HCT116 (cell line): Measurements from ENCODE around the gene AP2A1. TPM values are rescaled to one million over a fixed set of nuclear protein-coding genes. Genes with fewer than 3 reads are reported as not detected.

Source experiments
- ATAC-seq: fragments of 200-7000 bp; cut with Tn5 transposase; 2 replicates; pipeline ENCODE4 v1.9.1; 2020; ENCODE audit warnings: mild to moderate bottlenecking, moderate library complexity
- BruUV-seq: library from RNA; stranded (reverse); fragments of 400-500 nt; replicated peaks from 2 replicates; lab custom pipeline; 2021; lab: Mats Ljungman, UMichigan
- CTCF ChIA-PET: fragments of 300-600 bp; sonication (Branson Sonifier 250); formaldehyde crosslinking; loops from one replicate; lab custom pipeline; 2021; ENCODE audit warnings: antibody characterized with exemption; lab: Charles Lee
- POLR2A ChIA-PET: fragments of 300-600, 350-600 bp; sonication (Branson Sonifier 250); formaldehyde crosslinking; loops from one replicate; lab custom pipeline; 2021; ENCODE audit warnings: antibody characterized with exemption; lab: Charles Lee
- RAD21 ChIA-PET, 2 experiments: fragments of 300-600 bp; sonication (Branson Sonifier 250); formaldehyde crosslinking; loops; one replicate each; lab custom pipeline; 2023; ENCODE audit warnings: low total read pairs in 2 of 2; ENCODE audit not compliant: uncharacterized antibody in 2 of 2, unreplicated experiment in 2 of 2, low non-redundant PET in 1 of 2; lab: Charles Lee
- DNase-seq: peaks from one replicate; pipeline ENCODE4 v3.0.0-alpha.2; 2010; ENCODE audit warnings: low read depth, low spot score
- H2AFZ ChIP-seq: fragments of 200-600 bp; shearing (Covaris generic), sonication (generic); 2 replicates; pipeline ENCODE4 v1.6.1; 2017; ENCODE audit warnings: low read depth, mixed run types, mixed read lengths, antibody characterized with exemption, low read length; ENCODE audit not compliant: poor library complexity, severe bottlenecking
- H3K27ac ChIP-seq: 2 replicates; pipeline ENCODE4 v1.5.1; 2012; ENCODE audit warnings: low read depth, low read length
- H3K27me3 ChIP-seq: fragments of 200-600 bp; sonication (generic); 2 replicates; pipeline ENCODE4 v1.6.1; 2016; ENCODE audit warnings: mixed run types, low read length, mixed read lengths; ENCODE audit not compliant: insufficient read depth
- H3K36me3 ChIP-seq, 2 experiments: fragments of 200-500 bp in 1 of 2; fragments of 200-600 bp in 1 of 2; sonication (Bioruptor generic) in 1 of 2; sonication (generic) in 1 of 2; 2 replicates each; pipeline versions ENCODE4 v1.5.1 to v1.6.1; 2014 to 2016; ENCODE audit warnings: low read length in 2 of 2, inconsistent platforms in 1 of 2, mixed read lengths in 1 of 2, mixed run types in 1 of 2; ENCODE audit not compliant: insufficient read depth in 2 of 2, control insufficient read depth in 1 of 2
- H3K4me1 ChIP-seq, 2 experiments: fragments of 200-600 bp in 1 of 2; sonication (generic) in 1 of 2; 2 replicates each; pipeline versions ENCODE4 v1.5.1 to v1.6.1; 2012 to 2017; ENCODE audit warnings: low read length in 2 of 2, inconsistent platforms in 1 of 2, mild to moderate bottlenecking in 1 of 2, mixed read lengths in 1 of 2, mixed run types in 1 of 2, moderate library complexity in 1 of 2; ENCODE audit not compliant: insufficient read depth in 2 of 2, control insufficient read depth in 1 of 2
- H3K4me2 ChIP-seq: fragments of 200-600 bp; sonication (generic); 2 replicates; pipeline ENCODE4 v1.6.1; 2017; ENCODE audit warnings: mixed run types, low read length, mixed read lengths
- H3K4me3 ChIP-seq, 2 experiments: fragments of 200-600 bp in 1 of 2; sonication (generic) in 1 of 2; replicated peaks in 1 of 2; 2 replicates each; pipeline ENCODE4 v1.5.1; 2011 to 2016; ENCODE audit warnings: low read length in 2 of 2, control low read depth in 1 of 2, low read depth in 1 of 2, mild to moderate bottlenecking in 1 of 2, mixed read lengths in 1 of 2, mixed run types in 1 of 2
- H3K79me2 ChIP-seq: fragments of 200-600 bp; sonication (generic); 2 replicates; pipeline ENCODE4 v1.6.1; 2017; ENCODE audit warnings: mild to moderate bottlenecking, mixed run types, low read length, moderate library complexity, mixed read lengths; ENCODE audit not compliant: insufficient read depth
- H3K9ac ChIP-seq: fragments of 200-600 bp; sonication (generic); 2 replicates; pipeline ENCODE4 v1.6.1; 2016; ENCODE audit warnings: low read length, mixed read lengths
- H3K9me2 ChIP-seq: fragments of 200-600 bp; sonication (generic), shearing (Covaris generic); 2 replicates; pipeline ENCODE4 v1.6.1; 2017; ENCODE audit warnings: mixed run types, mild to moderate bottlenecking, moderate library complexity; ENCODE audit not compliant: insufficient read depth
- H3K9me3 ChIP-seq, 2 experiments: fragments of 200-500 bp in 1 of 2; fragments of 200-600 bp in 1 of 2; sonication (Bioruptor generic) in 1 of 2; sonication (generic) in 1 of 2; 2 replicates each; pipeline ENCODE4 v1.6.1; 2014 to 2017; ENCODE audit warnings: low read length in 2 of 2, mixed read lengths in 2 of 2, inconsistent platforms in 1 of 2, low read depth in 1 of 2, mild to moderate bottlenecking in 1 of 2, mixed run types in 1 of 2, moderate library complexity in 1 of 2; ENCODE audit not compliant: control insufficient read depth in 1 of 2, insufficient read depth in 1 of 2
- H4K20me1 ChIP-seq: fragments of 200-600 bp; sonication (generic), shearing (Covaris generic); 2 replicates; pipeline ENCODE4 v1.6.1; 2017; ENCODE audit warnings: mixed run types, mild to moderate bottlenecking, moderate library complexity; ENCODE audit not compliant: insufficient read depth
- CBX3 ChIP-seq: IDR thresholded peaks from 2 replicates; pipeline ENCODE4 v1.6.1; 2012; ENCODE audit warnings: low read depth
- CEBPB ChIP-seq: IDR thresholded peaks from 2 replicates; pipeline ENCODE4 v1.6.1; 2012; ENCODE audit warnings: low read depth
- CTCF ChIP-seq, 3 experiments: fragments of 200-600 bp in 1 of 3; sonication (generic) in 1 of 3; IDR thresholded peaks in 2 of 3; conservative IDR thresholded peaks in 1 of 3; 2 replicates each; pipeline ENCODE4 v1.5.1; 2012 to 2017; ENCODE audit warnings: low read depth in 2 of 3, low read length in 2 of 3, antibody characterized with exemption in 1 of 3, borderline replicate concordance in 1 of 3, control low read depth in 1 of 3, mild to moderate bottlenecking in 1 of 3, mixed read lengths in 1 of 3, mixed run types in 1 of 3, moderate library complexity in 1 of 3; ENCODE audit not compliant: insufficient read depth in 1 of 3
- ELF1 ChIP-seq: IDR thresholded peaks from 2 replicates; pipeline ENCODE4 v1.6.1; 2012; ENCODE audit warnings: low read depth, borderline replicate concordance
- EZH2 ChIP-seq: fragments of 200-600 bp; sonication (generic); IDR thresholded peaks from 2 replicates; pipeline ENCODE4 v1.6.1; 2017; ENCODE audit warnings: antibody characterized with exemption, mixed run types
- FOSL1 ChIP-seq: IDR thresholded peaks from 2 replicates; pipeline ENCODE4 v1.6.1; 2012; ENCODE audit warnings: low read depth
- JUND ChIP-seq: IDR thresholded peaks from 2 replicates; pipeline ENCODE4 v1.6.1; 2012
- SIN3A ChIP-seq: IDR thresholded peaks from 2 replicates; pipeline ENCODE4 v1.6.1; 2012; ENCODE audit warnings: low read depth
- SP1 ChIP-seq: IDR thresholded peaks from 2 replicates; pipeline ENCODE4 v1.6.1; 2012; ENCODE audit warnings: low read depth
- TCF7L2 ChIP-seq: IDR thresholded peaks from 2 replicates; pipeline ENCODE4 v1.7.0; 2011; ENCODE audit warnings: borderline replicate concordance, inconsistent platforms; ENCODE audit not compliant: insufficient read depth, insufficient read length; ENCODE audit errors: extremely low read depth
- ZFX ChIP-seq: fragments of 450-650 bp; IDR thresholded peaks from 2 replicates; pipeline ENCODE4 v1.6.1; 2017
- intact Hi-C: fragments of 100-400 bp; cut with micrococcal nuclease; formaldehyde crosslinking; loops from 2 replicates; pipeline ENCODE4 v1.10.0; 2022
- total RNA-seq: library from RNA; stranded (reverse); gene quantifications from one replicate; pipeline ENCODE4 v1.2.1, GENCODE V29; 2021; ENCODE audit not compliant: unreplicated experiment
- TF ChIP-seq, protein P1 (sequence below): IDR thresholded peaks from 2 replicates; pipeline ENCODE4 v1.6.1; 2011; ENCODE audit warnings: mild to moderate bottlenecking, low read length, moderate library complexity; ENCODE audit not compliant: insufficient replicate concordance; ENCODE audit errors: extremely low read depth
- TF ChIP-seq, protein P2 (sequence below): IDR thresholded peaks from 2 replicates; pipeline ENCODE4 v1.6.1; 2012
- TF ChIP-seq, protein P3 (sequence below): IDR thresholded peaks from 2 replicates; pipeline ENCODE4 v1.6.1; 2012; ENCODE audit warnings: low read depth

AP2A1 gene
- total RNA-seq, 1 experiment from 2014 or later = 102 TPM

GRCh38 chr19:49761249-49761624 is 5.6 kb upstream of the AP2A1 start:
- DNase-seq (no peak), ATAC-seq (no peak)
- Histone ChIP-seq H3K9me2 (no peaks in the 10 kb centered on the region), H3K9ac (no peak overlapping the region), H3K27me3 (no peaks in the 10 kb centered on the region), H2AFZ (no peak overlapping the region), H3K79me2 (no peaks in the 10 kb centered on the region), H3K4me2 (no peak overlapping the region), H3K27ac (no peak overlapping the region), H3K36me3 (no peaks in the 10 kb centered on the region), H4K20me1 (no peaks in the 10 kb centered on the region), H3K9me3 (0 out of 4 replicates have a peak, but pooled peaks cover 0 to under 1% of the 10 kb centered on the region in 2 experiments), H3K4me3 (no peak overlapping the region), H3K4me1 (peaks cover 12 to 33% of the 10 kb centered on the region in 2 experiments; a peak in 3 of 4 replicates)
- RAD21 ChIA-PET = no interaction called here
- POLR2A ChIA-PET = no interaction called here
- TF ChIP-seq ELF1 (no peak), CBX3 (no peak), JUND (no peak), FOSL1 (no peak), CEBPB (no peak), SIN3A (no peak), ZFX (no peak), SP1 (no peak), TCF7L2 (no peak), CTCF (IDR thresholded peaks at IDR 0.05 in 2 of 3, conservative IDR thresholded peaks at IDR 0.05 in 1 of 3; ENCODE audit: borderline replicate concordance in 1 of 3, insufficient read depth in 1 of 3, low read depth in 2 of 3, low read length in 2 of 3) (no peak), EZH2 (no peak)
- TF ChIP-seq, protein P1, sequence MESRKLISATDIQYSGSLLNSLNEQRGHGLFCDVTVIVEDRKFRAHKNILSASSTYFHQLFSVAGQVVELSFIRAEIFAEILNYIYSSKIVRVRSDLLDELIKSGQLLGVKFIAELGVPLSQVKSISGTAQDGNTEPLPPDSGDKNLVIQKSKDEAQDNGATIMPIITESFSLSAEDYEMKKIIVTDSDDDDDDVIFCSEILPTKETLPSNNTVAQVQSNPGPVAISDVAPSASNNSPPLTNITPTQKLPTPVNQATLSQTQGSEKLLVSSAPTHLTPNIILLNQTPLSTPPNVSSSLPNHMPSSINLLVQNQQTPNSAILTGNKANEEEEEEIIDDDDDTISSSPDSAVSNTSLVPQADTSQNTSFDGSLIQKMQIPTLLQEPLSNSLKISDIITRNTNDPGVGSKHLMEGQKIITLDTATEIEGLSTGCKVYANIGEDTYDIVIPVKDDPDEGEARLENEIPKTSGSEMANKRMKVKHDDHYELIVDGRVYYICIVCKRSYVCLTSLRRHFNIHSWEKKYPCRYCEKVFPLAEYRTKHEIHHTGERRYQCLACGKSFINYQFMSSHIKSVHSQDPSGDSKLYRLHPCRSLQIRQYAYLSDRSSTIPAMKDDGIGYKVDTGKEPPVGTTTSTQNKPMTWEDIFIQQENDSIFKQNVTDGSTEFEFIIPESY = no peak
- TF ChIP-seq, protein P2, sequence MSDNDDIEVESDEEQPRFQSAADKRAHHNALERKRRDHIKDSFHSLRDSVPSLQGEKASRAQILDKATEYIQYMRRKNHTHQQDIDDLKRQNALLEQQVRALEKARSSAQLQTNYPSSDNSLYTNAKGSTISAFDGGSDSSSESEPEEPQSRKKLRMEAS = no peak
- TF ChIP-seq, protein P3, sequence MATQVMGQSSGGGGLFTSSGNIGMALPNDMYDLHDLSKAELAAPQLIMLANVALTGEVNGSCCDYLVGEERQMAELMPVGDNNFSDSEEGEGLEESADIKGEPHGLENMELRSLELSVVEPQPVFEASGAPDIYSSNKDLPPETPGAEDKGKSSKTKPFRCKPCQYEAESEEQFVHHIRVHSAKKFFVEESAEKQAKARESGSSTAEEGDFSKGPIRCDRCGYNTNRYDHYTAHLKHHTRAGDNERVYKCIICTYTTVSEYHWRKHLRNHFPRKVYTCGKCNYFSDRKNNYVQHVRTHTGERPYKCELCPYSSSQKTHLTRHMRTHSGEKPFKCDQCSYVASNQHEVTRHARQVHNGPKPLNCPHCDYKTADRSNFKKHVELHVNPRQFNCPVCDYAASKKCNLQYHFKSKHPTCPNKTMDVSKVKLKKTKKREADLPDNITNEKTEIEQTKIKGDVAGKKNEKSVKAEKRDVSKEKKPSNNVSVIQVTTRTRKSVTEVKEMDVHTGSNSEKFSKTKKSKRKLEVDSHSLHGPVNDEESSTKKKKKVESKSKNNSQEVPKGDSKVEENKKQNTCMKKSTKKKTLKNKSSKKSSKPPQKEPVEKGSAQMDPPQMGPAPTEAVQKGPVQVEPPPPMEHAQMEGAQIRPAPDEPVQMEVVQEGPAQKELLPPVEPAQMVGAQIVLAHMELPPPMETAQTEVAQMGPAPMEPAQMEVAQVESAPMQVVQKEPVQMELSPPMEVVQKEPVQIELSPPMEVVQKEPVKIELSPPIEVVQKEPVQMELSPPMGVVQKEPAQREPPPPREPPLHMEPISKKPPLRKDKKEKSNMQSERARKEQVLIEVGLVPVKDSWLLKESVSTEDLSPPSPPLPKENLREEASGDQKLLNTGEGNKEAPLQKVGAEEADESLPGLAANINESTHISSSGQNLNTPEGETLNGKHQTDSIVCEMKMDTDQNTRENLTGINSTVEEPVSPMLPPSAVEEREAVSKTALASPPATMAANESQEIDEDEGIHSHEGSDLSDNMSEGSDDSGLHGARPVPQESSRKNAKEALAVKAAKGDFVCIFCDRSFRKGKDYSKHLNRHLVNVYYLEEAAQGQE = no peak
- intact Hi-C loops = no loop called here
- CTCF ChIA-PET = no interaction called here
- no TSS peak for BruUV-seq
